Measurements from ENCODE around the gene INPP5A.

DNA sequence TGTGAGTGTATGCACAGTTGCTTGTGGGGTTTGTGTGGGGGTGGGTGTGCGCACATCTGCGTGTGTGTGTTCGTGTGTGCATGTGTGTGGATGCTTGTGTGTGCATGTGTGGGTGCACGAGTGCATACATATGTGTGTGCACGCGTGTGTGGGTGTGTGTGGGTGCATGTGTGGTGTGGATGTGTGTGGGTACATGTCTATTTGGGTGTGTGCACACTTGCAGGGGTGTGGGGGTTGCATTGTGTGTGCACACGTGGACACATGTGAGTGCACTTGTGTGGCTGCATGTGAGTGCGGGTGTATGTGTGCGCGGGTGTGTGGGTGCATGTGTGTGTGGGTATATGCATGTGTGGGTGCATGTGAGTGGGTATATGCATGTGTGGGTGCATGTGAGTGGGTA, 174.7 kb downstream of the INPP5A start:
- TF ChIP-seq CTCF (conservative IDR thresholded peaks at IDR 0.05; ENCODE audit: low read length) (no peak), EZH2phosphoT487 (IDR thresholded peaks at IDR 0.05; ENCODE audit: borderline replicate concordance) (no peak)

All from Loucy (cell line).